Brain pericyte (primary cell): Measurements from ENCODE around the gene TCF7L1.
"Not testable (repeated sequence)": the region's sequence is repeated elsewhere in the genome, so short reads cannot be mapped to it uniquely, and the experiment has no call there.

Experiments used
- DNase-seq: peaks from one replicate; pipeline ENCODE4 v3.0.0-alpha.2; 2012; ENCODE audit warnings: low read depth, low spot score

Gene TCF7L1, protein sequence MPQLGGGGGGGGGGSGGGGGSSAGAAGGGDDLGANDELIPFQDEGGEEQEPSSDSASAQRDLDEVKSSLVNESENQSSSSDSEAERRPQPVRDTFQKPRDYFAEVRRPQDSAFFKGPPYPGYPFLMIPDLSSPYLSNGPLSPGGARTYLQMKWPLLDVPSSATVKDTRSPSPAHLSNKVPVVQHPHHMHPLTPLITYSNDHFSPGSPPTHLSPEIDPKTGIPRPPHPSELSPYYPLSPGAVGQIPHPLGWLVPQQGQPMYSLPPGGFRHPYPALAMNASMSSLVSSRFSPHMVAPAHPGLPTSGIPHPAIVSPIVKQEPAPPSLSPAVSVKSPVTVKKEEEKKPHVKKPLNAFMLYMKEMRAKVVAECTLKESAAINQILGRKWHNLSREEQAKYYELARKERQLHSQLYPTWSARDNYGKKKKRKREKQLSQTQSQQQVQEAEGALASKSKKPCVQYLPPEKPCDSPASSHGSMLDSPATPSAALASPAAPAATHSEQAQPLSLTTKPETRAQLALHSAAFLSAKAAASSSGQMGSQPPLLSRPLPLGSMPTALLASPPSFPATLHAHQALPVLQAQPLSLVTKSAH

DNA sequence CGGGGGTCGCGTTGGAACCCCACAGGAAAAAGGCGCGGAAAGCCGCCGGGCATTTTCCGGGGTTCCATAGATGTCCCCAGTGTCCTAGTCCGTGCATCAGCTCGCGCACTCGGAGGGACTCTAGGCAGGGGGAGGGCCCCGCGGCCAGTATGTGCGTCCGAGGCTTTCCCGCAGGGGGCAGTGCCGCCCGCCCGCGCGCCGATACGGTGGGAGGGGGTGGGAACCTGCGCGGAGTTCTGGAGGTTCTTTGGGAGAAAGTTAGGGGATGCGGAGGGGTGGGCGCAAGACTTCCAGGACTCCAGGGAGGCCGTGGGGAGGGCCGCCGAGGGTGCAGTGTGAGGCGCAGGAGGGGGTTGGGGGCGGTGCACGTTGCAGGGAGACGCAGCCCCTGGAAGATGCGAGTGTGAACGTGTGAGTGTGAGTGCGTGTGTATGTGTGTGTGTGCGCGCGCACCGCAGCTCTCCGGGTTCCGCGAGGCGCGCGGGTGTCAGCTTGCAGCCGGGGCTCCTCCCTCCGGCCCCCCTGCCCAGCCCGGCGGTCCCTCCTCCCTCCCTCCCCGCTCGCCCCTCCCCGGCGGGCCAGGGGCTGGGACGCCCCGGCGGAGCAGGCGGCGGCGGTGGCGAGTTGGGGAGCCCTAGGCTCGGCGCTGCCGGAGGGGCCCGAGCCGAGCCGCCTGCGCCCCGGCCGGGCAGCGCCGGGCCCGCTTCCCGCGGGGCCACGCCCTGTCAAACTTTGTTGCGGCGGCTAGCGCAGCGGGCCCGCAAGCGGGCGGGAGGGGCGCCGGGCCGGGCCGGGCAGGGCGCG, at the start of gene TCF7L1:
TSS of gene TCF7L1 (plus strand) at position 559 of the 804 bp plus-strand sequence. CDS start 293 bp downstream, outside the sequence.
- DNase-seq, result peak; percentile 68

DNA sequence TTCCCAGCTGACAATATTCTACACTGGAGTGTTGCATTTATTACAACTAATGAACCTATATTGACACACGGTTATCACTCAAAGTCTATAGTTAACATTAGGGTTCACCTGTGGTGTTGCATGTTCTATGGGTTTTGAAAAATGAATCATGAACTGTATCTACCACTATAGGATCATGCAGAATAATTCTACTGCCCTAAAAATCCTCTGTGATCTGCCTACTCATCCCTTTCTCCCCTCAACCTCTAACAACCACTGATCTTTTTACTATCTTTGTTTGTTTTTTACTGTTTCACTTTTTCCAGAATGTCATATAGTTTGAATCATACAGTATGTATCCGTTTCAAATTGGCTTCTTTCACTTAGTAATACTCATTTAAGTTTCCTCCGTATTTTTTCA, 47.6 kb upstream of the TCF7L1 start:
- no peak for DNase-seq

DNA sequence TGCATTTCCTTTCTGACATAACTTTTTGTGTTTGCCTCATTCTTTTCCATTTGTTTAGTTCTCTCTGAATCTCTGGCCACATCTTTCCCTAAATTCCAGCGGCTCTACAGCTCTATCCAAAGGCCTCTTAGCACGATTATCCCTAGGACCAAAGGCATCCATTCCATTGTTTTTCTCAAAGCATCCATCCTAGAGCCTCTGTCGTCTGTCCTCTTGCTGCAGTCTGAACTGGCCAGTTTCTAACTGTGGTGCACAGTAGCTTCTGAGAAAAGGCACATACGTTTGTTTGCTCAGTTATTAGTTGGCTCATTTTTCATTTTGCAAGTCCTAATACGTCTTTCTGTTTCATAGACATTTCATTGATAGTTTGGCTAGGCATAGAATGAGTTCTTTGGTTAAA, 45.7 kb upstream of the TCF7L1 start:
- DNase-seq, result no peak

DNA sequence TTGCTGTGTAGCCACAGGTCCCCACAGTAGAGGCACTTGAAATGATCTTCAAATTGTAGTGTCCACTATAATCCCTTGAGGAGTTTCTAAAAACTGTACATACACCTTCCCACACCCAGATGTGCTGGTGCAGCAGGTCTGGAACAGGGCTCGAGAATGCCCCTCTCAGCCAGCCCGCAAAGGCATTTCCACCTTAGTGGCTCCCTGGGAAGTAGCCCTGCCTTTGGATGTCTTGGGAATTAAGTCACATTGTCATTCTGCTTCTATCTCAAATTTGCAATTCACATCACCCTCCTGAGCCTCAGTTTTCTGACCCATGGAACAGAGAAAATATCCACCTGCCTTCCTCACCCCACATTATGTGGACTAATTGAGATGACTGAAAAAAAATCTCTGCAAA, 44.3 kb upstream of the TCF7L1 start:
- DNase-seq, result no peak

DNA sequence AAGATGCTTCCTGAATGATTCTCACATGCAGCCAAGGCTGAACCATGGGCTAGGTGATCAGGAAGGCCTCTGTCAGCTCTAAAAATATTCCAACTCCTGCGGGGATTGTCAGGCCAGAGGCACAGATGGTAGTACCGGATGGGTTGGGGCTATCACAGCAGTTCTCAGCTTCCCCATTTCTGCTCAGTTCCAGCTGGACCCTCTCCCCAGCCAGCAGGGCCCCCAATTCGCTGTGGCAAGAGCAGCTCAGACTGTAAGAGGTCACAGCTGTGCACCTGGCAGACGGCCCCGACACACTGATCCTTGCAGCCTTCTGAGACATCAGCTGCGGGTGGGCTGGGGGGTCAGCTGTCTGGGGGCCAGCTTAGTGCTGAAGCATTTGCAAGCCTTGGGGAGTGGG, 43.6 kb upstream of the TCF7L1 start:
- no peak for DNase-seq

DNA sequence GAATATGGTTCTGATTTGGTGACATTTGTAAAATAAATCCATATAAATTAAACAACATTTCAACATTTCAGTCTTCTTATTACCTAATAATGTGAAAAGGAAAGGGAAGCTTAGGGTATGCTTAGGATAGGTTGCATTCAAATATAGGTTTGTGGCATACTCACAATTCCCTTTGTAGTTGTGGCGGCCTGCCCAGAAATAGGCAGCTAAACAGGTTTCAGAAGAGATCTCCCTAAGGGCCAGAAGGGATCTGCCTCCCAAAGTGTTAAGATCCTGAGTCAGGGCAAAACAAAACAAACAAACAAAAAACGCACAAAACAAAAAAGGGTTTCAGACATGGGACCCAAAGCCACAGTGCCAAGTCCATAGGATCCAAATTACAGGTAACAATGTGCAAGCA, 41.4 kb upstream of the TCF7L1 start:
- no peak for DNase-seq

DNA sequence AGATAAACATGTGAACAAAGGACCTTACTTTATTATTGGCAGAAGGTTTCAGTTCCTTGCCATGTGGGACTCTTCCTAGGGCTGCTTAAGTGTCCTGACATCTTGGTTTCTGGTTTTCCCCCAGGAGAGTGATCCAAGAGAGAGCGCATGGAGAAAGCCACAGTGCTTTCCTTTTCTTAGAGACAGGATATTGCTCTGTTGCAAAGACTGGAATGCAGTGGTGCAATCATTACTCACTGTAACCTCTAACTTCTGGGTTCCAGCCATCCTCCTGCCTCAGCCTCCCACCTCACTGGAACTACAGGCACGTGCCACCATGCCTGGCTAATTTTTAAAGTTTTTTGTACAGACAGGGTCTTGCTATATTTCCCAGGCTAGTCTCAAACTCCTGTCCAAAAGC, 38.1 kb upstream of the TCF7L1 start:
- no peak for DNase-seq

DNA sequence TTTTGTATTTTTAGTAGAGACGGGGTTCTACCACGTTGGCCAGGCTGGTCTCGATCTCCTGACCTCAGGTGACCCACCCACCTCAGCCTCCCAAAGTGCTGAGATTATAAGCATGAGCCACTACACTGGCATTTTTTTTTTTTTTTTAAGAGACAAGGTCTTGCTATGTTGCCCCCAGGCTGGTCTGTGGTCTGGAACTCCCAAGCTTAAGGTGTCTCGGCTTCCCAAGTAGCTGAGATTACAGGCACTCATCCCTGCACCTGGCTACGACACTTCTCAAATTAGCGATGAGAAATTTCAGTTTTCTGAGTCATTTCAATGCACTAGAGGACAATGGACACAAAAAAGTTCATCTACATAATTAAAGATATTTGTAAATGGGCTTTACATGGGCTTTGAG, 36.6 kb upstream of the TCF7L1 start:
- DNase-seq, result no peak

DNA sequence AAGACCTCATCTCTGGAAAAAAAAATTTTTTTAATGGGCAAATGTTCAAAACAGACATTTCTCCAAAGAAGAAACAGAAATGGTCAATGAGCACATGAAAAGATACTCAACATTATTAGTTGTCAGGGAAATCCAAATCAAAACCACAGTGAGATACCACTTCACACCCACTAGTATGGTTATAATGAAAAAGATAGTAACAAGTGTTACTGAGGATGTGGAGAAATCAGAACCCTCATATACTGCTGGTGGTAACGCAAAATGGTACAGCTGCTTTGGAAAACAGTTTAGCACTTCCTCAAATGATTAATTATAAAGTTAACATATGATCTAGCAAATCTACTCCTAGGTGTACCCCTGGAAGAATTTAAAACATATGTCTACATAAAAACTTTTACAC, 29.0 kb upstream of the TCF7L1 start:
- no peak for DNase-seq

DNA sequence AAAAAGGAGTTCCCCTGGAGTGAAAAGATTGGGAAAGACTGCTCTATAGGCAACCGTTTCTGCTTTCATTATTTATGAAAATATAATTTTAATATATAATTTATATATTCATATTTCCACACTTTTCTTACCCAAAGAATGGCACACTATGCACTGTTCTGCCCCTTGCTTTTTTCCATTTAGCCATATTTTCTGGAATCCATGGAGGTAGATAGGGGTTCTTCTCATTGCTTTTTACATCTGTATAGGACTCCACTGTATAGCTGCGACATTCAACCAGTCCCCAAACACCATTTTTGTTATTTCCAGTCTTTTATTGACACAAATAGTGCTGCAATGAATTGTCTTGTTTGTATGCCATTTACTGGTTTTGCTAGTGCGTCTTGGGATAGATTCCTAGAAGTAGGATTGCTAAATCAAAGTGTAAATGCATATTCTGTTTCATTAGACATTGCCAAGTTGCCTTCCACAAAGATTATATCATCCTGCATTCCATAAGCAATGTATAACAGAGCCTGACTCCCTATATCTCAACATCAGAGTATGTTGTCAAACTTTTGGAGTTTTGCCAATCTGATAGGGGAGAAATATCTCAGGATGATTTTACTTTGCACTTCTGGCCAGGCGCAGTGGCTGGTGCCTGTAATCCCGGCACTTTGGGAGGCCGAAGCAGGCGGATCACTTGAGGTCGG, 26.6 kb upstream of the TCF7L1 start:
- DNase-seq, result no peak

DNA sequence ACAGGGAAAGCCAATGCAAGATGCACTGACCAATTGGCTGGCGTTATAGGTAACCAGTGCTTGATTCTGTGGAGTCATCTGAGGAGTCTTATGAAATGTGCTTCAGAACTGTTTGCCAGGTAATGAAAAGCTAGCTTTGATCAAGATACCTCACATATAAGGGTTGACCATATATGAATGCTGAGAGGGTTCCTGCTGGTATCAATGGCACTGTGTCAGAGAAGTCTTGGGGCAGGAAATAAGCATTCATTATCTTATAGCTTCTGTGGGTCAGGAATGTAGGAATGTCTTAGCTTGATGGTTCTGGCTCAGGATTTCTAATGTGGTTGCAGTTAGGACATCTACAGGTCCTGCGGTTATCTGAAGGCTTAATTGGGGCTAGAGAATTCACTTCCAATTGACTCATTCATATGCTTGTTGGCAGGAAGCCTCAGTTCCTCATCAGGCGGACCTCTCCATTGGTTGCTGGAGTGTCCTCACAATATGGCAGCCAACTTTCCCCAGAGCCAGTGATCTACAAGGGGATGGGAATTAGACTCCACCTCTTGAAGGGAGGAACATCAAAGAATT, 22.1 kb upstream of the TCF7L1 start:
- DNase-seq, result no peak

DNA sequence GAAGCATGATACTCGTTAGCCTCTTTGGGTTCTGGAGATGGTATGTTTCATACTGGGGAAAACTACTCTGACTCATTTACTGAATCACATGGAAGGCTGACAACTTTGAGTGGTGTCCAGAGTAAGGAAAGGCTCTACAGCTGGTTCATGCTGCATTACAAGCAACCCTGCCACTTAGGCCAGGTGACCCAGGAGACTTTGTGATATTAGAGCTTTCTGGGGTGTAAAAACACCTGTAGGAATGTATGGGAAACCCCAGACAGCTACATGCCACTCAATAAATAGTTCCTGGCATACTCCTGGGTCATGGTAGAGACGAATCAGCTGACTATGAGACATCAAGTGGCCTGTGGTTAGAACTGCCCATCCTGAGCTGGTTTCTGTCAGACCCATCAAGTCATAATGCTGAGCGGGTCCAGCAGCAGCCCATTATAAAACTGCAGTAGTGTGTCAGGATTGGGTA, 21.3 kb upstream of the TCF7L1 start:
- no peak for DNase-seq

DNA sequence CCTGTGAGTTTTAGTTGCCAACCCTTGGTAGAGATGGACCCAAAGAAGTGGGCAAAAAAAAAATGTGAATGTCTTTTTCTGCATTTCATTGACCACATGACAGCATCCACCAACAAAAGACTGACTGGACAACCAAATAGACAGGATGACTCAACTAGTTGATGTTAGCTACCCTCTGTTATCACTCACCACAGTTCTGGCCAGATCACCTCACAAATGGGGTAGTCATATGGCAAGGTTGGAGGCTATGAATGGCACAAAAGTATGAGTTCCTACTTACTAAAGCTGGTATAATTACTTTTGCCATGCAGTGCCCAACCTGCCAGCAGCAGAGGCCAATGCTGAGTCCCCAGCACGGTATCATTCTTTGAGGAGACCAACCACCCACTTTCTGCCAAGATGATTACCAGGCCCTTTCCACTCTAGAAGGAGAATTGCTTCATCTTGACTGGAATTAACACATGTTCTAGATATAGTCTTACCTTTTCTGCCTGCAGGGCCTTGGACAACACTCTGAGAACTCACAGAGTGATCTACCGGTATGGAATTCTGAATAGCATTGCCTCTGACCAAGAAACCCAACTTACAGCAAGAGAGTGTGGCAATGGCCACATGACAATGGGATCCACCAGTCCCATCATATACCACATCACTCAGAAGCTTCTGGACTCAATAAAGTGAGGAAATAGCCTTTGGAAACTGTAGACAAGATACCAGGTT, 20.1 kb upstream of the TCF7L1 start:
- DNase-seq, result no peak

DNA sequence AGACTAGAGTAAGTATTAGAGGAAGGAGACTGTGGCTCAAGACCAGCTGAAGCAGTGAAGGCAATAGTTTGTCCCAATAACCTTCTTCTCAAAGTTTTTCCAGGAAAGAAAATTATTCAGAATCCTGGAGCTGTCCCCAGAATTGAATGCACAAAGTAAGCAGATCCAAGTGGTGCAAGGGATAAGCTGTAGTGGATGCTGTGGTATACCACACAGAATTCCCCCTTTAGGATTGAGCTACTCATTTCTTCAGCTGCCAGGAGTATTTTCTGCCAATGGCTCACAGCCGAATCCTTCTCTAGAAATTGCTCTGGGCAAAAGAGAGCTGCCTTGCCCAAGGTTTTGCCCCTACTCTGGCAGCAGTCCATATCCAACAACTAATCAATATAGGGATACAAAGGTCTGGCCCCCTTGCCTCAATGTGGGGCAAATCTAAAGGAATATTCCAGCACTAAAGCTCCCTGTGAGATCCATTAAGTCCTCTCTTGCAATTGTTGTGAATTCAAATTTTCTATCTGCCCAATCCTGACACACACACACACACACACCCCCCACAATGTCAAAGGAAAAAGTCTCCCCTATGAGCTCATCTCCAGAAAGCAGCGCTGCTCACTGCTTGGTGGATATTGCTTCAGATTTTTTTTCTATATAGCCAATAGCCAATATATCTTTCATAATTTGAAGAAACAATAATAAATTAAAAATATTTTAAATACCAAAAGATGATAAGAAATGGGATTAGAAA, 18.4 kb upstream of the TCF7L1 start:
- no peak for DNase-seq

DNA sequence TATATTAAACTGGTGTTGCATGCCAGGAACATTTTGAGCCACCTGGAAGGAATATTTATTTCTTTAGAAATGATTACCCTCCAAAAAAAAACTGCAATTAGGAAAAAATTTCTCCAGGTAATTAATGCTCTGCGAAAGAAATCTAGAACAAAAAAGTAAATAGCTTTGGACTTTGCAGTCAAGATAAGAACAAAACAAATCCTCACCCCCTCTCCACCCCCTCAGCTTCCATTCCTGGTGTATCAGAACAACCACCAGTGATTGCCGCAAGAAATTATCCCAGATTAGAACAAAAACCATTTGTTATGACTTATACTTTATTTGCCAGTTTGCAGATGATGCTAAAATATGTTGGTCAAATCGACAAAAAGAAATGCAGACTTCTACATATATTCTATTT, 17.0 kb upstream of the TCF7L1 start:
- no peak for DNase-seq

DNA sequence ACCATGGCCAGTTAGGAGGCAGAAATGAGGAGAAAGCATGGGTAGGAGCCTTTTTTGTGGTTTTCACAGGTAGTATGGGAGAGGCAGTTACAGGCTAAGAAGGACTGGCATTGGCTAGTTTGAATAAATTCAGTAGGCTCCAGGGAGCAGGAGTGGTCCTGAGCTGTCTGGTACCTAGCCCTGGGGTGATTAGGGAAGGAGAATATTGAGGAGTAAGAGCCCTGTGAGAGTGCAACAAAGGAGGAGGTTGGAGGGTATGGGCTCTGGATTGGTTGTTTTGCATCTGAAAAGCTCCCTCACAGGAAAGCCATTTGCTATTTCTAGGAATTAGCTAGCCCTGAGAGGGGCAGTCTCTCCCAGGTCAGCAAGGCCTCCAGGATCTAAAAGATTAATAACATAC, 13.3 kb upstream of the TCF7L1 start:
- no peak for DNase-seq

DNA sequence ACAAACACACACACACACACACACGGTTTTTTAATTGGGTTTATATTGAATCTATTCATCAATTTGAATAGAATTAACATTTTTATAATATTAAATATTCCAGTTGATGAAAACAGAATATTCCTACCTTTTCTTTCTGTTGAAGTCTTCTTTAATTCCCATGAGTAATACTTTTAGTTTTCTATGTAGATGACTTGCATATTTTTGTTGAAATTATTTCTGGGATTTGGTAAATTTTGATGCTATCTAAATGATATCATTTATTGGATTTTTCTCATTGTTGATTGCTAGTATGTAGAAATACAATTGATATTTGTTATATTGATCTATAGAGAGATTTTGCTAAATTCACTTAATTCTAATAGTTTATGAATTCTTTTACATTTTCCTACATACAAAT, 12.8 kb upstream of the TCF7L1 start:
- DNase-seq, result no peak

DNA sequence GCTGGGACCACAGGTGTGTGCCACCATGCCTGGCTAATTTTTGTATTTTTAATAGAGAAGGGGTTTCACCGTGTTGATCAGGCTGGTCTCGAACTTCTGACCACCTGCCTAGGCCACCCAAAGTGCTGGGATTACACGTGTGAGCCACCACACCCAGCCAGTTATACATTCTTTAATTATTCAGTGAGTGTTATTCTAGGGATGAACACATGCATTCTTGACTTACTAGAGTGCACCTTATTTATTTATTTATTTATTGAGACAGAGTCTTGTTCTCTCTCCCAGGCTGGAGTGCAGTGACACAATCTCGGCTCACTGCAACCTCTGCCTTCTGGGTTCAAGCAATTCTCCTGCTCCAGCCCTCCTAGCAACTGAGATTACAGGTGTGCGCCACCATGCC, 6.7 kb upstream of the TCF7L1 start:
- DNase-seq, result not testable (repeated sequence)

DNA sequence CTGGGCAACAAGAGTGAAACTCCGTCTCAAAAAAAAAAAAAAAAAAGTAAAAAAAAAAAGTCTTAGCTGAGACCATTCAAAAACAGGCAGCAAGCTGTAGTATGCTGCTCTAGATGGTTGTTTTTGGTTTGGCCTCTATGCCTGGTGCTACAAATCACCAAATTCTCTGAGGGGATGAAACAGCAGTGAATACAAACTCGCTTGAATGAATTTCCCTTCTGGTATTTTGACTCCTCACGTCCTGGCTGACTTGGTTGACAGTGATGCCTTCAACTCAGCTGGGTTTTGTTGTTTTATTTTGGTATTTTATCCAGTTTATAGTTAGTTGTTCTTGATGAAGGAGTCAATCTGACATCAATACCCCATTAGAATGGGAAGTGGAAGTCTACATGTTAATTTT, 3.3 kb upstream of the TCF7L1 start:
- no peak for DNase-seq

DNA sequence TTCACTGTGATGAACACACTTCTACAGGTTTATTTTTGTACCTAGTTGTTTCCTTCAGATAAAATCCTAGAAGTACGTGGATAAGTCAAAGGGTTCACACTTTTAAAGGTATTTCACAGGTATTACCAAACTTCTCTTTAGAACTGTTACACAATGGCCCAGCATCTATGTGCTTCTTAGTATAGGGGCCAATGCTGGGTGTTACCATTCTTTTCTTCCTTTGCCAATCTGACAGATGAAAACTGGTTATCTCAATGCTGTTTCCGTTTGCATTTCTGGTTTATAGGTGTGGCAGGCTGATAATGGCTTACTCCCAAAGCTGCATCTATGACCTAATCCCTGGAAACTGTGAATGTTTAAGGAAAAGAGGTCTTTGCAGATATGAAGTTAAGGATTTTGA, 2.8 kb upstream of the TCF7L1 start:
- DNase-seq, result no peak
